ENCODE measurements around the gene TSPAN2.

Gene TSPAN2

DNA sequence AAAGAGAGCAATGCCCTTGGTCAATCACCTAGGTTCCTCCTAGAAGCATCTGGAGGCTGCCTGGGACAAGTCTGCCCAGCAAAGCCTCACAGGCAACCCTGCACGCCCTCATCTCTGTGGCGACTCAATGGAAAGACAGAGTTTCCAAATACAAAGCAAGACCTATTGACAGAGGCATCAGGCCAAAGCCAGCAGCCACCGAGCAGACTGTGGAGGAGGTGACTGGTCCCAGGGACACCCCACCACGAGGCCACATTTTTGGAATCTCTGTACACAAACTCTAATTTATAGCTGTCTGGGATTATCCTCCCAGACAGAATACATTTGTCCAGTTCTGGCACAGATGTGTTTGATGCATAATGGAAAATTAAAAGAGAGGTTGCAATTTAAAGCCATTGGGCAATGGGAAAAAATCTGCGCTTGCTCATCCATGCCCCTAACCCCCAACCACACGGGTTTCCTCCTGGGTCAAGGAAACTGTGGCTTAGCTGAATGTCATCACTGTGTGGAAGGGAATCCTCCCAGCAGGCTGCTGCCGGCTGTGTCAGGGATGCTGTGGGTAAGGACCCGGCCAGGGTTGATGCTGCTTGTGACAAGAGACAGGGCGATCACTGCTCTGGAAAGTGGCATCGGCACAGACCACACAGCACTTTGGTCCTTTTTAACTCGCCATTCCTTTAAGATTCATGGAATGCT is 14.3 kb downstream of the TSPAN2 start:
- no peak for ATAC-seq
- TF ChIP-seq ZC3H10 (CRISPR knock-in tag; IDR thresholded peaks at IDR 0.05): no peak
- no peak for TF ChIP-seq PATZ1 (CRISPR knock-in tag; IDR thresholded peaks at IDR 0.05; ENCODE audit: borderline replicate concordance)
- TF ChIP-seq OSR1 (CRISPR knock-in tag; IDR thresholded peaks at IDR 0.05): no peak
- TF ChIP-seq ZNF565 (CRISPR knock-in tag; conservative IDR thresholded peaks at IDR 0.05; ENCODE audit: low read depth): no peak
- TF ChIP-seq ZFP30 (CRISPR knock-in tag; IDR thresholded peaks at IDR 0.05): no peak
- TF ChIP-seq ZNF8 (CRISPR knock-in tag; IDR thresholded peaks at IDR 0.05): no peak
- no peak for TF ChIP-seq BACH2 (CRISPR knock-in tag; IDR thresholded peaks at IDR 0.05; ENCODE audit: borderline replicate concordance)
- no peak for TF ChIP-seq ARNTL (CRISPR knock-in tag; IDR thresholded peaks at IDR 0.05; ENCODE audit: borderline replicate concordance, low read depth)
- TF ChIP-seq PPARA (CRISPR knock-in tag; IDR thresholded peaks at IDR 0.05; ENCODE audit: borderline replicate concordance): no peak
- TF ChIP-seq, protein P1, sequence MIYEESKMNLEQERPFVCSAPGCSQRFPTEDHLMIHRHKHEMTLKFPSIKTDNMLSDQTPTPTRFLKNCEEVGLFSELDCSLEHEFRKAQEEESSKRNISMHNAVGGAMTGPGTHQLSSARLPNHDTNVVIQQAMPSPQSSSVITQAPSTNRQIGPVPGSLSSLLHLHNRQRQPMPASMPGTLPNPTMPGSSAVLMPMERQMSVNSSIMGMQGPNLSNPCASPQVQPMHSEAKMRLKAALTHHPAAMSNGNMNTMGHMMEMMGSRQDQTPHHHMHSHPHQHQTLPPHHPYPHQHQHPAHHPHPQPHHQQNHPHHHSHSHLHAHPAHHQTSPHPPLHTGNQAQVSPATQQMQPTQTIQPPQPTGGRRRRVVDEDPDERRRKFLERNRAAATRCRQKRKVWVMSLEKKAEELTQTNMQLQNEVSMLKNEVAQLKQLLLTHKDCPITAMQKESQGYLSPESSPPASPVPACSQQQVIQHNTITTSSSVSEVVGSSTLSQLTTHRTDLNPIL (CRISPR knock-in tag; IDR thresholded peaks at IDR 0.05; ENCODE audit: low read depth): no peak
- no peak for TF ChIP-seq POU6F1 (CRISPR knock-in tag; IDR thresholded peaks at IDR 0.05; ENCODE audit: borderline replicate concordance, low read depth)

DNA sequence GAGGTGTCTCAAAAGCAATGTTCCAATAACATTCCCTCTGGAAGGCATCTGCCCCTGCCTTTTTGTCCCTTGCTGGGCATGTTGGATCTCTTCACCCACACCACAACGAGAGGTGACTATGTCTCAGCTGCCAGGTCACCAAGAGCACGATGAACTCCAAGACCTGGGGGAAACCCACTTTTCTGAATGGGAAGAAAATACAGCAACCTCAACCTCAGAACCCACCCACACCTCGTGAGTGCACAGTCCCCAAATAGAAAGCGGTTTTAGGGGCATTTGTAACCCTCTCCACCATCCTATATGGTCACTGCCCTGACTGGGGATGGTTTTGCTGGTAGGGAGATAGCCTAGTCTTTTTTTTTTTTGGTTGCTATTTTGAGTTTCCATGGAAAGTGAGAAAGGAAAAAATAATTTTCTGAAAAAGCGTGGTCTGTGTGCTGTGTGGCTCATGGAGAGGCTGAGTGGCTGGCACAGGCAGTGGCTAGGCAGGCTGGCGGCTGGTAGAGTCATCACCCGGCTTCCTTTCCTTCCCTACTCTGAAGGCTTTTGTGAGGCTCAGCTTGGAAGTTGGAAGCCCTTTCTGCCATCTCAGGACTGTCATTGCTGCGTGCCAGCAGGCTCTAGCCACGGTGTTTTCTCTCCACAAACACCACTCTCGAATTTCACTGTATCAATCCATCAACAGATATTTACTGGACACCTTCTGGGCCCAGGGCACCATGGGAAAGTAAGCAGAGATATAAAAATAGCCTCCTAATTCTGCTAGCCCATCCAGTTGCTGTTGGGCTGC is 15.8 kb downstream of the TSPAN2 start:
- TF ChIP-seq, protein P2, sequence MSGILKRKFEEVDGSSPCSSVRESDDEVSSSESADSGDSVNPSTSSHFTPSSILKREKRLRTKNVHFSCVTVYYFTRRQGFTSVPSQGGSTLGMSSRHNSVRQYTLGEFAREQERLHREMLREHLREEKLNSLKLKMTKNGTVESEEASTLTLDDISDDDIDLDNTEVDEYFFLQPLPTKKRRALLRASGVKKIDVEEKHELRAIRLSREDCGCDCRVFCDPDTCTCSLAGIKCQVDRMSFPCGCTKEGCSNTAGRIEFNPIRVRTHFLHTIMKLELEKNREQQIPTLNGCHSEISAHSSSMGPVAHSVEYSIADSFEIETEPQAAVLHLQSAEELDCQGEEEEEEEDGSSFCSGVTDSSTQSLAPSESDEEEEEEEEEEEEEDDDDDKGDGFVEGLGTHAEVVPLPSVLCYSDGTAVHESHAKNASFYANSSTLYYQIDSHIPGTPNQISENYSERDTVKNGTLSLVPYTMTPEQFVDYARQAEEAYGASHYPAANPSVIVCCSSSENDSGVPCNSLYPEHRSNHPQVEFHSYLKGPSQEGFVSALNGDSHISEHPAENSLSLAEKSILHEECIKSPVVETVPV (CRISPR knock-in tag; IDR thresholded peaks at IDR 0.05): no peak
- TF ChIP-seq CSDC2 (CRISPR knock-in tag; IDR thresholded peaks at IDR 0.05): no peak
- TF ChIP-seq ZFP3 (CRISPR knock-in tag; IDR thresholded peaks at IDR 0.05): no peak
- TF ChIP-seq TSHZ2 (CRISPR knock-in tag; IDR thresholded peaks at IDR 0.05): no peak
- no peak for TF ChIP-seq SNAI2 (CRISPR knock-in tag; IDR thresholded peaks at IDR 0.05)
- no peak for TF ChIP-seq TOX (CRISPR knock-in tag; IDR thresholded peaks at IDR 0.05; ENCODE audit: borderline replicate concordance)
- TF ChIP-seq ZNF70 (CRISPR knock-in tag; IDR thresholded peaks at IDR 0.05): no peak
- no peak for TF ChIP-seq PPARA (CRISPR knock-in tag; IDR thresholded peaks at IDR 0.05; ENCODE audit: borderline replicate concordance)
- TF ChIP-seq GLIS3 (CRISPR knock-in tag; IDR thresholded peaks at IDR 0.05): no peak
- TF ChIP-seq, protein P1 (CRISPR knock-in tag; IDR thresholded peaks at IDR 0.05; ENCODE audit: low read depth): no peak
- TF ChIP-seq PATZ1 (CRISPR knock-in tag; IDR thresholded peaks at IDR 0.05; ENCODE audit: borderline replicate concordance): no peak
- no peak for TF ChIP-seq ZNF565 (CRISPR knock-in tag; conservative IDR thresholded peaks at IDR 0.05; ENCODE audit: low read depth)
- no peak for TF ChIP-seq BACH2 (CRISPR knock-in tag; IDR thresholded peaks at IDR 0.05; ENCODE audit: borderline replicate concordance)
- TF ChIP-seq ZC3H10 (CRISPR knock-in tag; IDR thresholded peaks at IDR 0.05): no peak
- TF ChIP-seq POU6F1 (CRISPR knock-in tag; IDR thresholded peaks at IDR 0.05; ENCODE audit: borderline replicate concordance, low read depth): no peak
- TF ChIP-seq ESRRG (CRISPR knock-in tag; IDR thresholded peaks at IDR 0.05): no peak
- TF ChIP-seq ARNTL (CRISPR knock-in tag; IDR thresholded peaks at IDR 0.05; ENCODE audit: borderline replicate concordance, low read depth): no peak
- TF ChIP-seq ZFP30 (CRISPR knock-in tag; IDR thresholded peaks at IDR 0.05): no peak
- TF ChIP-seq OSR1 (CRISPR knock-in tag; IDR thresholded peaks at IDR 0.05): no peak
- no peak for ATAC-seq
